HG03354 (cell line): ENCODE results near the gene FZR1.

Experiments
- ATAC-seq: cut with Tn5 transposase; IDR thresholded peaks from one replicate; pipeline ENCODE4 v1.9.1; 2021; ENCODE audit warnings: mild to moderate bottlenecking; ENCODE audit not compliant: unreplicated experiment, poor library complexity, severe bottlenecking

The FZR1 gene

DNA sequence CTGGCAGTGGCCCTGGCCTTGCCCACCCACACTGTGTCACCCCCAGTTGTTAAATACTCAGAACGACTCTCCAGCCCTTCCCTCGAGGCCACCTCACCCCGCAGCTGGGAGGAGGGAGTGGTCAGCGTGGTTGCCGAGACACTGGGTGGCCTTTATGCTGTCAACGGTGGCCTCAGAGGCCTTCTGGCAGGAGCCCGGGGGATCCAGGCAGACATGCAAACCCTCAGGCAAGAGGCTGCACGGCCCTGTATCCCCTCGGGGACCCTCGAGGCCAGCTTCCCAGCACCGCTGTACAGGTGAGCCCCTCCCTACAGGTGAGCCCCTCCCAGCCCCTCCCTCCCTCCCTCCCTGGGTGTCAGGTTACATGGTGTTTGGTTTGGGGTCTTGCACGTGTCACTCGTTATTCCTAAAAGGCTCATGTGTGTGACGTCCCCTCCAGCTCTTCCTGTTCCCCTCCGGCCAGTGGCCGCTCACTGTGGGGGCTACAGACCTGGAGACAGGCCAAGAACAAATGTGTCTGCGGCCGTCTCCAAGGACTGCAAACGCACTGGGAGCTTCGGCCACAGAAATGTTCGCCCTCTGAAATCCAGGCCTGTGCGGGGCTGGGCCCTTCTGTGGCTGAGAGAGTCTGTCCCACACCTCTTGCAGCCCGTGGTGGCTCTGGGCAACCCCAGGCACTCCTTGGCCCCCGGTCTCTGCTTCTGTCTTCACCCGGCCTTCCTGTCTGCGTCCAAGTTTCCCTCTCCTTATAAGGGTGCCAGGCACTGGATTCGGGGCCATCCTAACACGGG lies 33.0 kb downstream of the FZR1 start, which contains the start of gene TEKTIP1:
Gene TEKTIP1 (plus strand): TSS at position 210 of the 791 bp plus-strand sequence. CDS start 4 bp downstream, at position 214.
- ATAC-seq, result no peak

DNA sequence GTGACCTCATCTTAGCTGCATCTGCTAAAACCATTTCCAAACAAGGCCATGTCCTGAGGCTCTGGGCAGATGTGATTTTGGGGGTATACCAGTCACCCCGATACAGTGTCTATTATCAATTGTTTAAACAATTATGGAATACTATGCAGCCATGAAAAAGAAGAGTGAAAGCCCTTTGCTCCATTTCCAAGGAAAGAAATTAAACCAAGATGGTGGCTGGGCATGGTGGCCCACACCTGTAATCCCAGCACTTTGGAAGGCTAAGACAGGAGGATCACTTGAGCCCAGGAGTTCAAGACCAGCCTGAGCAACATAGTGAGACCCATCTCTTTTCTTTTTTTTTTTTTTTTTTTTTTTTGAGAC lies 33.6 kb downstream of the FZR1 start:
- ATAC-seq, result no peak

DNA sequence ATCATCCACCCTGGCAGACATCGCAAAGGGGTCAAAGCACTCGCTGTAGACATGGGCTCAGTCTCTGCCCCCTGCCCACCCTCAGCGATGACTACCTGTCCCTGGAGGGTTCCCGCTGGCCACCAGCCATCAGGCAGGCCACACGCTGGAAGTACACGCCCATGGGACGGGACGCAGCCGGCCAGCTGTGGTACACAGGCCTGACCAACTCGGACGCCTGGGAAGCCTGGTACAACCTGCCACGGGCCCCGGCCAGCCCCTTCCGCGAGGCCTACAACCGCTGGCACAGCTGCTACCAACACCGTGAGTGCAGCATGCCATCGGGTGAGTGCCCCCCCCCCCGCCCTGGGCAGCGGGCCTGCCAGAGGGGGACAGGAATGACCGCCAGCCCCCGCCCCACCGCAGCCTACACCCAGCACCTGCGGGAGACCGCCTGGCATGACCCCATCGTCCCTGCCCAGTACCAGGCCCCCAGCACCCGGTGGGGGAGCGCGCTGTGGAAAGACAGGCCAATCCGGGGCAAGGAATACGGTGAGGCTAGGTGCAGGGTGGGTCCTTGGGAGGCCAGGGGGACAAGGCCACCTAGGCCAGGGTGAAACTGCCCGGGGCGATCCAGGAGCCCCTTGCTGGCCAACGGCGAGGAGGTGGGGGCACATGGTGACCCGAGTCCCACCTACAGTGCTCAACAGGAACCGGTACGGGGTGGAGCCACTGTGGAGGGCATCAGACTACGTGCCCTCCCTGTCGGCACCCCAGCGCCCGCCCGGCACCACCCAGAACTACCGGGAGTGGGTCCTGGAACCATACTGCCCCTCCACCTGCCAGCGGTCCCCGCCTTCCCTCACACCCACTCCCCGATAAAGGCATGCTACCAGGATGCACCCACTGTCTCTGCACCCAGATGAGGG lies 37.3 kb downstream of the FZR1 start:
- ATAC-seq, result no peak

DNA sequence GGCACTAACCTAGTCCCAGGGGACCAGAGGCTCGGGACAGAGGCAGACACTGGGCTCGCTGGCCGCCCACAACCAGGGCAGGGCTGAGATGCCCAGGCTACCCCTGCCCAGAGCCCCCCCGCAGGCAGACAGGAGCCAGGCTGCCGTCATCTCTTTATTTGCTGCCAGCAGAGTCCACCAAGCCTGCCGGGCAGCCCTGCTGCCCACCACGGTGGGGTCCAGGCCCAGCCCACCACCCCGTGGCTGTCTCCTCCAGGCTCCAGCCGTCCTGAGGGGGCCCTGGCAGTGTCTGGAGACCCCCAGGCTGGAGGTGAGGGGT lies 37.9 kb downstream of the FZR1 start:
- no peak for ATAC-seq

DNA sequence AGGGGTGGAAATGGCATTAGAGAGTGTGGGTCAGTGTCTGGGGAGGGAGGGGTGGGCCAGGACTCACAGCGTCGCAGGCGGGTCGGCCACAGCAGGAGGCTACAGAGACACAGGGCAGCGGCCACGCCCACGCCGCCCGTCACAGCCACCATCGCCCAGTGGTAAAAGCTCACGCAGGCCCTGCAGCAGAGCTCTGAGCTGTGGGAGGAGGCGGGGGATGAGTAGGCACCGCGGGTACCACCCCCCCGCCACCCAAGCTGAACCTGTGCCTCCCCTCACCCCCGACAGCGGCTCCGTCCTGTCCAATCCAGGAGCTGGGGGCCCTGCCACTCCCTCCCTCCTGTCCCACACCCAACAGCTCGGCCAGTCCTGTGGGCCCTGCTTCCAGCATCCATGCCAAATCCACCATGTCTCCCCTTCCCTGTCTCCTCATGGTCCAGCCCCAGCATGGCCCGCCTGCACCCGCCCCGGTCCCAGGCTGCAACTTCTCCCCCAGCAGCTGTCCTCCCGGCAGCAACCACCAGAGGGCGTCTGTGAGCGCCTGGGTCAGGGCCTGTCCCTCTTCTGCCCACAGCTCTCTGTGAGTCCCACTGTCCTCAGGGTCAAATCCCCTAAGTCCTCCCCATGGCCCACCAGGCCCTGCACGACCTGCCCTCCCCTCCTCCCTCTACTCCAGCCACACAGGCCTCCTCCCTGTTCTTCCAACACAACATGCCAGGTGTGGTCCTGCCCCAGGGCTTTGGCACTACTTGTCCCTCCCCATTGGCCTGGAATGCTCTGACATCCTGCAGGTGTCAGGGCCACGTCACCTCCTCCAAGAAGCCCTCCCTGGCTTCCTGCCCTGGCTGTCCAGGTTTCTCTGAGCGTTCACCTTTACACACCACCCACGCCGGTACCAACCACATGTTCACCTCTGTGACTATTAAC lies 38.9 kb downstream of the FZR1 start:
- no peak for ATAC-seq

DNA sequence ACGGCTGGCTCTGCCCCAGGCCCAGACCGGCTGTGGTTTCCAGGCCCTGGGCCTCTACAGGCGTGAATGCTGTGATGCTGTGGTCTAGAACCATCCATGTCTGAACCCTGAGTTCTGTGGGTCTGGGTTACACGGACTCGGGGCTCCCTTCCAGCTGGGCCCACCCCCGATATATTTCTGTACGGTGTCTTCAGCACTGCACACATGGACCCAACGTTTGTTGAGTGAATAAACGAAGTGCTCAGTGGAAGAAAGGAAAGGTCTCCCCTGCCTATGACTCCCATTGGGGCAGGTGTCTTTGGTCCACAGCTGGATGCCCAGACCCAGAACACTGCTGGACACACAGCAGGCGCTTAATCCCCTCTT lies 39.5 kb downstream of the FZR1 start:
- no peak for ATAC-seq

DNA sequence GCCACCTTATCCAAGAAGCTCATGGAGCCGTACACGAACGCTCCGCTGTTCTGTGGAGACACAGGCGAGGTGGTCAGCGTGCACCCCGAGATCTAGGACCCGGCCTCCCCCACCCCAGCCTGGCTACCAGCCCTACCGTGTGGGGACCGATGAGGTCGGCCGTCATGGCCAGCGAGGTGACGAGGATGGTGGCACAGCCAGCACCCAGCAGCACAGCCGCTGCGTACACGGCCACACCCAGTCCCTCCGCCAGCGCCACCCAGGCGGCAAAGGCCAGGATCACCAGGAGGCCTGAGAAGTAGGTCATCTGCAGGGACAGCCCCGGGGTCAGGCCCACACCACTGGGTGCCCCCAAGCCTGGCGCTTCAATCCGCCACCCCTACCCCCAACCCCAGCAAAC lies 40.0 kb downstream of the FZR1 start:
- no peak for ATAC-seq

DNA sequence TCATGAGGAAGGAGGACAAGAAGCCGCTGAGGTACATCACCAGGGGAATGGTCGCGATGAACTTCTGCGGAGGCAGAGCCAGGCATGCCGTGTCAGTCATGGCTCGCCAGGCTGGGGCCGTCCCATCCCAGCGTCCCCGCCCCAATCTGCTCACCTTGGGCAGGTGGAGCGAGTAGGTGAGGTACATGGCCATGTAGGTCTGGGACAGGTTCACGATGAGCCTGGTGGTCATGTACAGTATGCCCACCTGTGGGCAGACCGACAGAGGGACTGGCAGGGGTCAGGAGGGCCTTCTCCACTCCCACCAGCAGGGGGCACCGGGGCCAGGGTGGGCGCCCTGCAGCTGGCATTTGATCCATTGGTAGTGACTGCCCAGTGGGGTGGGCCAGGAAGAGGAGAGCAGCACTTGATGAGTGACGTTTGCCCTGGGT lies 41.2 kb downstream of the FZR1 start:
- ATAC-seq, result no peak

DNA sequence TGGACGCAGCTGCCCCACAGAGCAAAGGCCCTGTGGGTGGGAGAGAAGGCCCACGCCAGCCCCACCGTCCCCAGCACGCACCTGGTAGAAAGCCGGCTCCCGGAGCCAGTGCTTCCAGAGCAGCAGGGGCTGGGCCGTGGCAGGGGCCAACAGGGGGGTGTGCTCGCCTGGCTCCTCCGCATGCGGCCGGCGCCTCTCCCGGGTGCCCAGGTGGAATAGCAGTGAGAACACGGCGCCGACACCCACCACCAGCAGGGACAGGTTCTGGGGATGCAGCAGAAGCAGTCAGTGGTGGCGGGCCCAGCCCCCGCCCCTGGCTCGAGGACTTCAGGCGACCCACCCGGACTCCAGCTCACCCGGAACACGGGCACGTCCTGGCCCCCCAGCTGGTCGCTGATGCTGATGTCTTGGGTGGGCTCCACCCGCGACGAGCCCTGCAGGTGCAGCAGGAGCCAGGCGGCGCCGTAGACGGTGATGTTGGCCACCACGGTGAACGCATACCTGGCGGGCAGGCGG lies 41.7 kb downstream of the FZR1 start:
- no peak for ATAC-seq

DNA sequence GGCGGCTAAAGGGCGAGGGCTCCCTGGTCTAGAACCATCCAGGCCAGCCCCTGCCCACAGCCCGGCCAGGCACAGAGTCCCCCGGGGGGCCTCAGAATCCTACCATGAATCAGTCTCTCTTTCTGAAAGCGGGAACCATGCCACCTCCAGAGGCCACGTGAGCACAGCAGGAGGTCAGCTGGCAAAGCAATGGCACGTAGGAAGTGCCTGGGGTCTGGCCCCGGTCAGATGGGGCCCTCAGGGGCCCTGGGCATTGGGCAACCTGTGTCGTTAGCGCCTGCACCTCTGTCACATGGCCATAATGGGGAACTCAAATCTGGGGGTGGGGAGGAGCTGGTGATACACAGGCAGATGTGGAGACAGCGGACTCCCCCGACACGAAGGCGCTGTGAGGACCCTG lies 42.5 kb downstream of the FZR1 start:
- no peak for ATAC-seq

DNA sequence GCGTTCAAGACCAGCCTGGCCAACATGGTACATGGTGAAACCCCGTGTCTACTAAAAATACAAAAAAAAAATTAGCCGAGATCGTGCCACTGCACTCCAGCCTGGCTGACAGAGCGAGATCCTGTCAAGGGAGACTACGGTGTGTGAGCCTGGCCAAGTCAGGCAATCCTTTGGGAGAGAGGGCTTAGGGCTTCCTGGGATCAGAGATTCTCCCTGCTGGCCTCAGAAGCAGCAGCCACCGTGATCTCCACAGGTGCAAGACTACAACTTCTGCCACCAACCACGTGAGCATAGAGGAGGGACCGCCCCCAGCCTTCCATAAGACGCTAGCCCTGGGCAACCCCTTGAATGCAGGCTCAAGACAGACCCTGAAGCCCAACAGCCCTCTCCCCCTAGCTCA lies 43.7 kb downstream of the FZR1 start:
- no peak for ATAC-seq

DNA sequence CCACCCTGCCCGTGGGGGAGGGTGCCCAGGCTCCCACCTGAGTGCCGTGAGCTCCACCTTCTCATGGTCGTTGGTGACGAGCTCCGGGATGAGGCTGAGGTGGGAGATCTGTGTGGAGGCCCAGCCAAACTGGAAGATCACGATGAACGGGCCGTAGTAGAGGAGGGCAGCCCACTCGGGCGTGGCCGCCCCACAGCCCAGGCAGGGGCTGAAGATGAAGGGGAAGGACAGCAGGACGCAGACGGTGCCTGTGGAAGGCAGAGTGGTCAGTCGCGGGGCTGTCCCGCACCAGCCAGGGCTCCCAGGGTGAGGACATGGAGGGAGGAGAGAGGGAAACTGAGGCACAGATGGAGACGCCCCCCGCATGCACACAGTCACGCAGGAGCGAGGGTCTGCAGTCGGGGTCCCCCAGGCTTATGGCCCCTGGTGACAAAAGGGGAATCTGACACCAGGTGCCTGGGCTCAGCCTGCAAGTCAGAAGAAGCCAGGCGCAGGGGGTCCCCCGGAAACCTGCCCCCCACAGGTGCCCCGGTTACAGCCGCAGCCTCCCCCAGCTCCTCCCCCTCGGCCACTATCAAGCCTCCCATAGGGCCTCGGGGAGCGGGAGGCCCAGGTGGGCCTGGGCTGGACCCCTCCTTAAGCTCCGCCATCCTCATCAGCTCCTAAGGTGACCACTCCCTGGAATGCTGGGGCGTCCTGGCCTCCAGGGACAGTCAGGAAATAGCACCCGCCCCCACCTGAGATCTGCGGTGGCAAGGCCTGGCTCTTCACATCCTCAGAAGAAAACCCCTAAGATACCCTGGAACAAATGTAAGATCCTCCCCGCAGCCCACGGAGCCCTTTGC lies 45.1 kb downstream of the FZR1 start:
- ATAC-seq, result no peak

DNA sequence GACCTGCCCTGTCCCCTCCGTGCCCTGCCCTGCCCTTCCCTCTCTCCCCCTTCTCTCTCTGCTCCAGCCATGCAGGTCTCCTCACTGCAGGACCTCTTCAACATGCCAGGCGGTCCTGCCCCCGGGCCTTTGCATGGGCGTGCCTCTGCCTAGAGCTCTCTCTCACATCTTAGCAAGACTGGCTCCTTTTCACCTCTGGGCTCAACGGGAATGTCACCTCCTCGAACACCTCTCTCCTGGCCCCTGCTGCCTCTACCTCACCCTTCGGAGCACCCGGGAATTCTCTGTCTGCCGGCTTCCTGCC lies 45.6 kb downstream of the FZR1 start:
- ATAC-seq, result no peak

DNA sequence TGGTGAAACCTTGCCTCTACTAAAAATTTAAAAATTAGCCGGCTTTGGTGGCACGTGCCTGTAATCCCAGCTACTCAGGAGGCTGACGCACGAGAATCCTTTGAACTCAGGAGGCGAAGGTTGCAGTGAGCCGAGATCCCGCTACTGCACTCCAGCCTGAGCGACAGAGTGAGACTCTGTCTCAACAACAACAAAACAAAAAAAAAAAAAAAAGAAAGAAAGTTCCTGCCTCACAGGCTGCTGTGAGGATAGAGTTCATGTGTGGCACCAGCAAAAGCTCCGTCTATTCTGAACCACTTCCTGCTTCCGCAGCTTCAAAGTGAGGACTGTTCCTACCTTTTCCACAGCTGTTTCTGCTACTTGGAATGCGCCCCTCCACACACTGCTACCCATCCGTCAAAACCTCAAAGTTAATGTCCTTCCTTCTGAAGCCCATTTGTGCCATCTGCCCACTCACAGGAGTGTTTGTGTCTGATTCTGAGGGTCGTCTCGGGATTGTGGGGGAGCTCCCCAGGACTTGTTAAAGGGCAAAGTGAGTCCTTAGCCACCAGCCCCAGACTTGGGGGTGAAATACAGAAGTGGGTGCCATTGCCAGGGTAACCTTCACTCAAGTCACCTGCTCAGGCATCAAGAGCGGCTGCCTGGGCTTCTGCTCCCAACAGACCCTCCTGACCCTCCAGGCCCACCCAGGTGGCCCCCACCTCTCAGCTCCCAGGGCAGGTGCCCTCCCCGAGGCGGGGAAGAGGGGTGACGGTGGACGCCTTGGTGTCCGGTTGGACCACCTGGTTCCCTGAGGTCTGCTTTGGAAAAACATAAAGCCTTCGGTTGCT lies 48.4 kb downstream of the FZR1 start:
- no peak for ATAC-seq

DNA sequence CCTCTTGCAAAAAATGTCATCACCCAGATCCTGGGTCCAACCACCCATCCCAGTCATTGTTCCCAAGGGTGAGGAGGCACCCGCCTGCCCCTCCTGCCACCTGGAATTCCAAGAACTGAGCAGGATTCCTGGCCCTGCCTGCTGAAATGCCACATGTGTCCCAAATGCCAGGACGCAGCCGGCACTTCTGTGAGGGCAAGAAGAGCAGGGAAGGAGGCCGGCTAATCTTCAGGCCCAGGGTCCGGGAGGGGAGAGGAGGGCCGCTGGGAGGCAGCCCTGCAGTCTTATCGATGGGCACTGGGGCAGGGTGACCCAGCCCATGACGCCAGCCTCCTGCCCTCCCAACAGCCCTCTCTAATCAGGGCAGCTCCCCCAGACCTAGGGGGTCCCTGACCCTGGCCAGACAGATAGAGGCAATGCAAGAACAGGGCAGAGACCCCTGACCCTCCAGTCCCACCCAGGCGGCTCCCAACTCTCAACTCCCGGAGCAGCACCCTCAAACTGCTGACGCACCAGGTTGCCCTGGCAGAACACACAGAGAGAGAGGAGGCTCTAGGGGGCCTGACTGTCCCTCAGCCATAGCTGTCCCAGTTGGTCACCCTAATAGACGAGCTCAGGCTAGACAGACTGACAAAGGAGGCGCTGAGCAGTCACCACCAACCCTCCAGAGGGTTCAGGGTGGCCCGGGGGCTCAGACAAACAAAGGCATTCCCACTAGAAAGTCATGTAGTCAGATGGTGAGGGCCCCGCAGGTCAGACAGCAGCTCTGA lies 49.7 kb downstream of the FZR1 start:
- ATAC-seq, result no peak

DNA sequence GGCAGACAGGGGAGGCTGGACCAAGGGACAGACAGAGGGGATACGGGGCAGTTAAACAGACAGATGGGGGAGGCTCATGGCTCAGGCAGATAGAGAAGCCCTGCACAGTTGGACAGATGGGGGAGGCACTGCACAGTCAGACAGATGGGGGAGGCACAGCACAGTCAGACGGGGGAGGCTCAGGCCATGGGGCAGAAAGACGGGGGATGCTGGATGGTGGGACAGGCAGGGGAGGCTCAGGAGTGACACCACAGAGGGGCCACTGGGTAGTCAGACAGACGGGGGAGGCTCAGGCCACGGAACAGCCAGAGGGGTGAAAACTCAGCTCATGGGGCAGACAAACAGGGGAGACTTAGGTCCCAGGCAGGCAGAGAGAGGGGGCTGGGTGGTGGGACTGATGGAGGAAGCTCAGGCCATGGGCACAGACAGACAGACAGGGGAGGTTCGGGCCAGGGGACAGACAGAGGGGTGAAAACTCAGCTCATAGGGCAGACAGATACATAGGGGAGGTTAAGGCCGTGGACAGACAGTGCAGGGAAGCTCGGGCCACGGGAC lies 50.4 kb downstream of the FZR1 start:
- ATAC-seq, result no peak

DNA sequence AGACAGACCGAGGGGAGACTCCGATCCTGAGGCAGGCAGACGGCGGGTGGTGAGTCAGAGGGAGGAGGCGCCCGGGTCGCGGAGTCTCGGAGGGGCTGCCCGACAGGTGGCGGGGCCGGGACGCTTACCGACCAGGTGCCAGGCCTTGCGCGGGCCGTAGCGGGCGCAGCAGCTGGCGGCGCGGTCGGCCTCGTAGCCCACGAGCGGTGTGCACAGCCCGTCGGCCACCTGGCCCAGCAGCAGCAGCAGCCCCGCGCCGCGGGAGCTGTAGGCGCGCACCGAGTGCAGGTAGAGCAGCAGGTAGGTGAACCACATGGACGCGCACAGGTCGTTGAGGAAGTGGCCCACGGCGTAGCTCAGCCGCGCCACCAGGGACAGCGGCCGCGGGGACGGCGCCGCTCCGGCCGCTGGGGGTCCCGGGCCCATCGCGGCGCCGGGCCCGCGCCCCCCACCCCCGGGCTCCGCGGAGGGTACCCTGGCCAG lies 50.9 kb downstream of the FZR1 start:
- ATAC-seq, result peak; percentile 50
